HepG2 (cell line): ENCODE measurements around the gene MYH3. TPM values are rescaled to one million over a fixed set of nuclear protein-coding genes. Genes with fewer than 3 reads are reported as not detected.
A peak's percentile ranks its signal among the peaks of the same experiment; 100 is the strongest.

ENCODE experiments used
- AGO2 ChIP-seq: fragments of 200-400 bp; formaldehyde crosslinking; optimal IDR thresholded peaks from 2 replicates; pipeline ENCODE3; 2017; ENCODE audit warnings: mild to moderate bottlenecking, low read depth, low read length, moderate library complexity
- ARID2 ChIP-seq: sonication (generic); formaldehyde crosslinking; IDR thresholded peaks from 2 replicates; pipeline ENCODE4 v1.8.1; 2022; ENCODE audit warnings: mild to moderate bottlenecking, missing genetic modification reagents, borderline replicate concordance
- HDAC6 ChIP-seq: fragments of 200-600 bp; sonication (generic); IDR thresholded peaks from 2 replicates; pipeline ENCODE4 v1.7.0; 2017; ENCODE audit warnings: mild to moderate bottlenecking, antibody characterized with exemption, low read length, low read depth
- IKZF5 ChIP-seq: IDR thresholded peaks from 2 replicates; pipeline ENCODE4 v1.6.1; 2018; ENCODE audit warnings: missing genetic modification reagents, mild to moderate bottlenecking, missing compliant biosample characterization
- MLX ChIP-seq: IDR thresholded peaks from 2 replicates; pipeline ENCODE4 v1.6.1; 2016
- MXI1 ChIP-seq: IDR thresholded peaks from 3 replicates; pipeline ENCODE4 v1.6.1; 2012; ENCODE audit warnings: low read depth, low read length, inconsistent platforms, borderline replicate concordance
- MZF1 ChIP-seq: sonication (generic); formaldehyde crosslinking; IDR thresholded peaks from 2 replicates; pipeline ENCODE4 v1.8.1; 2023; ENCODE audit warnings: mild to moderate bottlenecking, missing genetic modification reagents, borderline replicate concordance
- NFIC ChIP-seq: IDR thresholded peaks from 2 replicates; pipeline ENCODE4 v1.6.1; 2012; ENCODE audit warnings: mild to moderate bottlenecking, low read length, inconsistent platforms
- SRSF1 ChIP-seq: fragments of 200-400 bp; formaldehyde crosslinking; optimal IDR thresholded peaks from 2 replicates; pipeline ENCODE3; 2017; ENCODE audit warnings: mild to moderate bottlenecking, low read depth, low read length, moderate library complexity
- ZFAT ChIP-seq: sonication (generic); formaldehyde crosslinking; conservative IDR thresholded peaks from 2 replicates; pipeline ENCODE4 v1.8.1; 2023; ENCODE audit warnings: missing genetic modification reagents, inconsistent platforms
- ZNF280D ChIP-seq: sonication (generic); formaldehyde crosslinking; IDR thresholded peaks from 2 replicates; pipeline ENCODE4 v1.5.1; 2020; ENCODE audit warnings: mild to moderate bottlenecking, missing genetic modification reagents
- ZNF282 ChIP-seq: fragments of 450-650 bp; IDR thresholded peaks from 2 replicates; pipeline ENCODE4 v1.6.1; 2018; ENCODE audit not compliant: partially characterized antibody
- ZNF646 ChIP-seq: sonication (generic); formaldehyde crosslinking; IDR thresholded peaks from 2 replicates; pipeline ENCODE4 v1.9.0; 2021; ENCODE audit warnings: mild to moderate bottlenecking, missing genetic modification reagents
- polyA plus RNA-seq, 8 experiments: library from polyadenylated mRNA; depleted of rRNA in 3 of 8; stranded (reverse) in 7 of 8; unstranded in 1 of 8; fragments of >200 nt; fragmentation: Illumina TruSeq in 4 of 8; extraction: Trizol in 4 of 8; gene quantifications; 2 replicates each; pipeline versions ENCODE4 v1.2.1 to v1.2.3, GENCODE V29; 2011 to 2016; ENCODE audit warnings: low read depth in 4 of 8, missing spikeins in 1 of 8, mixed read lengths in 1 of 8; ENCODE audit not compliant: insufficient read depth in 1 of 8
- total RNA-seq, 5 experiments: library from RNA; depleted of rRNA; stranded (reverse); fragments of >200 nt; fragmentation: Illumina TruSeq; extraction: Trizol; gene quantifications; 2 replicates each; pipeline ENCODE4 v1.2.3, GENCODE V29; 2016; ENCODE audit warnings: low read depth in 1 of 5

Gene MYH3
- total and polyA plus RNA-seq, 2 of the 13 experiments (the other 11 are each of a cell fraction or from before 2014, with no cell fraction given): 2.5 to 4.5 TPM

- TF ChIP-seq ZNF646 (peak; percentile 32; the same call in 1 of the 2 replicates), MLX (CRISPR knock-in tag) (no peak), ZFAT (CRISPR knock-in tag) (no peak; the same call in none of the 2 replicates), ZNF280D (CRISPR knock-in tag) (0 out of 2 replicates have a peak, but pooled peaks have one; percentile 26), SRSF1 (no peak), ARID2 (CRISPR knock-in tag) (peak; percentile 49; the same call in 1 of the 2 replicates), NFIC (no peak), IKZF5 (CRISPR knock-in tag) (peak; percentile 89), HDAC6 (no peak), MZF1 (CRISPR knock-in tag) (no peak), MXI1 (peak; percentile 55; the same call in 1 of the 3 replicates), AGO2 (peak; percentile 52), ZNF282 (no peak)
Measured at GRCh38 chr17:10697092-10698081, 40.3 kb upstream of the MYH3 start, which contains the start of the genes ADPRM and SCO1 (continued).
